Measurements from ENCODE around the gene ITPKC.

Gene ITPKC

DNA sequence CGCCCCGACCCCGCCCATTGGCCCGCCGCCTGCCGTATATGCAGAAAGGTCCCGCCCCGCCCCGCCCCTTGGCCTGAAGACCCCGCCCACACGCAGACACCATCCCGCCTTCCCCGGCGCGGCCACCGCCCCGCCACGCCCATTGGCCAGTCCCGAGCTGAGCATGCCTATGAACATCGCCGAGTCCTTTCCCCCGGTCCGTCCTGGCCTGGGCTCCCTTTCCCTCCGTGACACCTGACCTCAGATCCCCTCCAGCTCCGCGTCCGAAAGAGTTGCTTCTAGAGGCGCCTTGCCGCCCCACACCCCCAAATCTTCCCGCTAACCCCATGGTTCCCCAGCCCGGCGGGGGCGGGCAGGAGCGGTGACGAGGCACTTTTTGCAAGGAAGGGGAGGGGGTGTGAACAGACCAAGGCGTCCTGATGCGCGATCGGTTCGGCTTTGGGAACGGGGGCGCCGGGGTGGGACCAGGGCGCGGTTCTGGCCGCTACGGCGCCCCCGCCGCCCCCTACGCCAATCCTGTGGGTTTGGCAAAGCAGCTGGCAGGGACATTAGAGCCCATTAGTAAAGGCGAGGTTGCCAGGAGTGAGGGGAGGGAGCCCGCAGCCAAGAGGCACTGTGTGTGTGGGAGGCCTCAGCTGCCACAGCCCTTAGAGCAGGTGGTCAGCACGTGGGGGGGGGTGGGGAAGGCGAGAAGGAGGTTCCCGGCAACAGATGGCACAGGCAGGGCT is 26.1 kb upstream of the ITPKC start:
- H3K27ac ChIP-seq = peak overlapping the region; percentile 77
- TF ChIP-seq, protein P1, sequence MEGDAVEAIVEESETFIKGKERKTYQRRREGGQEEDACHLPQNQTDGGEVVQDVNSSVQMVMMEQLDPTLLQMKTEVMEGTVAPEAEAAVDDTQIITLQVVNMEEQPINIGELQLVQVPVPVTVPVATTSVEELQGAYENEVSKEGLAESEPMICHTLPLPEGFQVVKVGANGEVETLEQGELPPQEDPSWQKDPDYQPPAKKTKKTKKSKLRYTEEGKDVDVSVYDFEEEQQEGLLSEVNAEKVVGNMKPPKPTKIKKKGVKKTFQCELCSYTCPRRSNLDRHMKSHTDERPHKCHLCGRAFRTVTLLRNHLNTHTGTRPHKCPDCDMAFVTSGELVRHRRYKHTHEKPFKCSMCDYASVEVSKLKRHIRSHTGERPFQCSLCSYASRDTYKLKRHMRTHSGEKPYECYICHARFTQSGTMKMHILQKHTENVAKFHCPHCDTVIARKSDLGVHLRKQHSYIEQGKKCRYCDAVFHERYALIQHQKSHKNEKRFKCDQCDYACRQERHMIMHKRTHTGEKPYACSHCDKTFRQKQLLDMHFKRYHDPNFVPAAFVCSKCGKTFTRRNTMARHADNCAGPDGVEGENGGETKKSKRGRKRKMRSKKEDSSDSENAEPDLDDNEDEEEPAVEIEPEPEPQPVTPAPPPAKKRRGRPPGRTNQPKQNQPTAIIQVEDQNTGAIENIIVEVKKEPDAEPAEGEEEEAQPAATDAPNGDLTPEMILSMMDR (conservative IDR thresholded peaks at IDR 0.05) = no peak

- TF ChIP-seq, protein P1 (conservative IDR thresholded peaks at IDR 0.05) = no peak
- peak overlapping the region; percentile 77 for H3K27ac ChIP-seq
Measured at GRCh38 chr19:40691421-40692211, 25.3 kb upstream of the ITPKC start.

- H3K27ac ChIP-seq = no peak overlapping the region
- TF ChIP-seq, protein P1 (conservative IDR thresholded peaks at IDR 0.05) = no peak
Measured at GRCh38 chr19:40692212-40692551, 24.7 kb upstream of the ITPKC start.

DNA sequence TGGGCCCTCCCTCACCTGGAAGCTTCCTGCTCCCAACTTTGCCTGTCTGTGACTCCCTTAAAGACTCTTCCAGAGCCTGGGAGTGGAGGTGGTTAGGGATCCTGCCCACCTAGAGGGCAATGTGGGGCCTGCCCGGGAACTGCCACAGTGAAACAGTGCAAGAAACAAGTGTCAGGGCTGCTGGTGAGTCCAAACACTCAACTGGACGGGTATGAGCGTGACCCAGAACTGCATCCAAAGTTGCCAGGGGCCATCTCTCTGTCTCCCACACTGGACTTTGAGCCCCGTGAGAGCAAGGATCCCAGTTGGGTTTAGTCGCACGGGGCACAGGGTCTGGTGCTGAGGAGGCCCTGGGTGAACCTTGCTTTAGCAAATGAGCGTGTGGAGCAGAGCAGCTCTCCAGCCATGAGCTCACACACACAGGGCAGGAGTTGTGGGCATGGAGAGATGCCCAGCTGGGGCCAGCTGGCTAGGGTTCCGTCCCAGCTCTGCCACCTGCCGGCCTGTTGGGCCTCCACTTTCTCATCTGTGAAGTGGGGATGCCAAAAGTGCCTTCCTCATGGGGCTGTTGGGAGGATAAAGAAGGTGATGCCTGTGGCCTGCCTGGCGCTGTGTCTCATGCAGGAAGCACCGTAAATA is 23.6 kb upstream of the ITPKC start:
- TF ChIP-seq, protein P1 (conservative IDR thresholded peaks at IDR 0.05) = no peak
- no peak overlapping the region for H3K27ac ChIP-seq

GRCh38 chr19:40693896-40694295 is 23.0 kb upstream of the ITPKC start:
- no peak overlapping the region for H3K27ac ChIP-seq
- TF ChIP-seq, protein P1 (conservative IDR thresholded peaks at IDR 0.05) = no peak

- no peak overlapping the region for H3K27ac ChIP-seq
- TF ChIP-seq, protein P1 (conservative IDR thresholded peaks at IDR 0.05) = no peak
Measured at GRCh38 chr19:40695881-40696280, 21.0 kb upstream of the ITPKC start.

DNA sequence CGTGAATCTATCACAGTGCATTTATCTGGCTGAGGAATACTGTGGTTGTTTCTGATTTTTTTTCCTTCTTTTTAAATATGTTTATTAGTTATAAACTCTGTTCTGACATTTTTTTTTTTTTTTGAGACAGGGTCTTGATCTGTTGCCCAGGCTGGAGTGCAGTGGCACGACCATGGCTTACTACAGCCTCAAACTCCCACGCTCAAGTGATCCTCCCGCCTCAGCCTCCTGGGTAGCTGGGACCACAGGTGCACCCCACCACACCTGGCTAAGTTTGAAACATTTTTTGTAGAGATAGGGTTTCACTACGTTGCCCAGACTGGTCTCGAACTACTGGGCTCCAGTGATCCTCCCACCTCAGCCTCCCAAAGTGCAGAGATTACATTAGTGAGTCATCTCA is 19.9 kb upstream of the ITPKC start:
- TF ChIP-seq, protein P1 (conservative IDR thresholded peaks at IDR 0.05) = no peak
- H3K27ac ChIP-seq = no peak overlapping the region

All from VCaP (cell line).